Astrocyte (in vitro differentiated cells and primary cell): ENCODE measurements around the gene POFUT2.

Source experiments
- CTCF ChIP-seq: IDR thresholded peaks from 2 replicates; pipeline ENCODE4 v1.5.1; 2011; ENCODE audit warnings: low read depth, mild to moderate bottlenecking, inconsistent platforms, low read length, moderate library complexity; ENCODE audit not compliant: insufficient read depth
- EZH2 ChIP-seq: IDR thresholded peaks from 2 replicates; pipeline ENCODE4 v1.6.1; 2012; ENCODE audit warnings: mild to moderate bottlenecking, low read length, inconsistent platforms; ENCODE audit not compliant: insufficient read depth

DNA sequence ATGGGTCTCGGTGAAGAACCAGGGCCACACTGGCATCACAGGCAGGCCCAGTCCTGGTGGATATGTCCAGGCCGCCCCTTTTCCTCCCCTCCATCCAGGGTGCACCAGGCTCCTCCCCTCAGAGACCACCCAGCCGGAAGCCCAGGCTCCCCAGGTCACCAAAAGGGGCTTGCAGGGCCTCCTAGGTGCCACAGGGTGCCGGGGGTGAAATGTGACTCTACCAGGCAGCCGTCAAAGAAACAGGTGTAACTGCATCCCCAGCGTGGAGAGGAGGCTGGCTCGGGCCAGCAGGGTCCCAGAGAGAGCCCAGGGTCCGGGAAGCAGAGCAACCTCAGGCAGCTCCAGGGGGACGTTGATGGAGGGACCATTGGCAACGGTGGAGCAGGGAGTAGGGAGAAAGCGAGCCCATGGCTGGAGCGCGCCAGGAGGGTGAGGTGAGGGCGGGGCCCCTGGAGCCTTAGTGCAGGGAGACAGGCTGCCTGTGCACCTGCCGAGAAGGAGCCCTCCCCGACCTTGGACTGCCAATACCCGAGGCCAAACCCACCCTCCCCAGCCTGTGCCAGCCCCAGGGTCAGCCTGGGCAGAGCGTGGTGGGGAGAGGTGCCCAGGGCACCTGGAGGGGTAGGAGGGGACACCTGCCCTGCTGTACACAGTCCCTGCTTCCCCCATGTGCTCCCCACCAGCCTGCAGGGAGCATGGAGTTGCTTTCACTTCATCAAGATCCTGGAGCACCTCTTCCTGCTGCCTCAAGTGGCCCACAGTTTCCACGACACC is 48.3 kb upstream of the POFUT2 start:
- TF ChIP-seq CTCF (no peak), EZH2 (no peak)
